ENCODE data around the gene NRSN2. TPM values are rescaled to one million over a fixed set of nuclear protein-coding genes. Genes with fewer than 3 reads are reported as not detected.
"Not testable (repeated sequence)": the region's sequence is repeated elsewhere in the genome, so short reads cannot be mapped to it uniquely, and the experiment has no call there.

The NRSN2 gene
- total RNA-seq, 2 donors from 2014 or later, result 24.7 to 38.4 TPM

DNA sequence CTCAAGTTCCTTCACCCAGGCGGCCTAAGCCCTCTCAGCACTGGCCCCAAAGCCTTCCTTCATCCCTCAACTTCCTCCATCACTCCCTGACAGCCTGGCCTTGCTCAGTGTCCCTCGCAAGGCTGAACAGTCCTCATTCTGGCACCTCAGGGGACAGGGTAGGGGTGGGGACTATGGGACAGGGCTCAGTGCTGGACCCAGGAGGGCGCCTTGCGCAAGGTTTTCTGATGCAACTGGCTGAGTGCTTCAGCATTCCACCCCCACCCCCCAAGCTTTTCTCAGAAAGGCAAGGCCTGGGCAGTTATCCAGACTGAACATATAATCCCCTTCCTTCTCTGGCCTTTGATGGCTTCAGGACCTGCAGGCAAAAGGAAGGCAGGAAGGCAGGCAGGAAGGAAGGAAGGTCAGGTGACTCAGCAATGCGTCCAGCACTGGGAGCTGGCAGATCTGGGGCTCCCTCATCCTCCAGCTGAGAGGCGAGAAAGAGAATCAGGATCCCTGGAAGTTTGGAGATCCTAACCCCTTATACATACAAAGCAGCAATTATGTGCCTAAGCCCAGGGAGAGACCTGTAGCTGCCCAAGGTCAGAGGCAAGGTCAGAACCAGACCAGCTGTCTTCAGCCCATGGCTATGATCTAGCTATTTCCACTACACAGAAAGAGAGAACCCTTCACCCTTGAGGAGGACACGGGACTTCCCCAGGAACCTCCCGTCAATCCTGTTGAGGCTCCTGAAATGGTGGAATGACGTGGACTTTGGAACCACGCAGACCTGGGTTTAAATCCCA lies 25.0 kb downstream of the NRSN2 start:
- Histone ChIP-seq H3K9me3 (ENCODE audit: control insufficient read depth, low read length) (no peaks in the 10 kb centered on the region), H3K9ac (ENCODE audit: extremely low read depth, low read length, poor library complexity, severe bottlenecking) (no peak overlapping the region), H3K27ac (ENCODE audit: low read depth, low read length) (no peak overlapping the region), H3K4me3 (ENCODE audit: low read length) (no peak overlapping the region), H3K4me1 (ENCODE audit: control insufficient read depth, insufficient read depth, low read length) (no peaks in the 10 kb centered on the region), H3K27me3 (ENCODE audit: control insufficient read depth, insufficient read depth, low read length, poor library complexity, severe bottlenecking) (no peaks in the 10 kb centered on the region), H3K36me3 (ENCODE audit: control insufficient read depth, insufficient read depth, low read length) (no peaks in the 10 kb centered on the region)
- TF ChIP-seq, protein P1, sequence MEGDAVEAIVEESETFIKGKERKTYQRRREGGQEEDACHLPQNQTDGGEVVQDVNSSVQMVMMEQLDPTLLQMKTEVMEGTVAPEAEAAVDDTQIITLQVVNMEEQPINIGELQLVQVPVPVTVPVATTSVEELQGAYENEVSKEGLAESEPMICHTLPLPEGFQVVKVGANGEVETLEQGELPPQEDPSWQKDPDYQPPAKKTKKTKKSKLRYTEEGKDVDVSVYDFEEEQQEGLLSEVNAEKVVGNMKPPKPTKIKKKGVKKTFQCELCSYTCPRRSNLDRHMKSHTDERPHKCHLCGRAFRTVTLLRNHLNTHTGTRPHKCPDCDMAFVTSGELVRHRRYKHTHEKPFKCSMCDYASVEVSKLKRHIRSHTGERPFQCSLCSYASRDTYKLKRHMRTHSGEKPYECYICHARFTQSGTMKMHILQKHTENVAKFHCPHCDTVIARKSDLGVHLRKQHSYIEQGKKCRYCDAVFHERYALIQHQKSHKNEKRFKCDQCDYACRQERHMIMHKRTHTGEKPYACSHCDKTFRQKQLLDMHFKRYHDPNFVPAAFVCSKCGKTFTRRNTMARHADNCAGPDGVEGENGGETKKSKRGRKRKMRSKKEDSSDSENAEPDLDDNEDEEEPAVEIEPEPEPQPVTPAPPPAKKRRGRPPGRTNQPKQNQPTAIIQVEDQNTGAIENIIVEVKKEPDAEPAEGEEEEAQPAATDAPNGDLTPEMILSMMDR (conservative IDR thresholded peaks at IDR 0.05), result no peak
- 91 to 95% methylated on average over 5 to 10 of the region's 10 CpGs for whole genome bisulfite sequencing, 2 experiments (ENCODE audit: insufficient coverage in 1 of 2, insufficient read length in 1 of 2)
- DNase-seq, result no peak
- peaks cover 5% of the 10 kb centered on the region for H3K4me1 Mint-ChIP-seq
- no peak overlapping the region for H3K27ac Mint-ChIP-seq
- H3K36me3 Mint-ChIP-seq (ENCODE audit: low read depth), result no peaks in the 10 kb centered on the region
- no peaks in the 10 kb centered on the region for H3K9me3 Mint-ChIP-seq
- no peak overlapping the region for H3K4me3 Mint-ChIP-seq
- H3K27me3 Mint-ChIP-seq (ENCODE audit: insufficient read depth), result peaks cover 25% of the 10 kb centered on the region

DNA sequence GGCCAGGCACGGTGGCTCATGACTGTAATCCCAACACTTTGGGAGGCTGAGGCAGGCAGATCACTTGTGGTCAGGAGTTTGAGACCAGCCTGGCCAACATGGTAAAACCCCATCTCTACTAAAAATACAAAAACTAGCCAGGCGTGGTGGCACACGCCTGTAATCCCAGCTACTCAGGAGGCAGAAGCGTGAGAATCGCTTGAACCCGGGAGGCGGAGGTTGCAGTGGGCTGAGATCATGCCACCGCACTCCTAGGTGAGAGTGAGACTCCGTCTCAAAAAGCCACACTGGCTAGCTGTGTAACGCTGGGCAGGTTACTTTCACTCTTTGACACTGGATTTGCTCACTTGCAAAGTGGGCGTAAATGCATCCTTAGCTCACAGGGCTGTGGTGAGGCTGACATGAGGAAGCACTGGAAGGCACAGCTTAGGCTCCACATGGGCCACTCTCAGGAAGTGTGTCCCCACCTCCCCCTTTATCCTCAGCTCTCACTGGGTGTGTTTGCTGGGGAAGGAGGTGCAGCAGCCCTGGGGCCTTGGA lies 25.7 kb downstream of the NRSN2 start:
- not testable (repeated sequence) for H3K36me3 ChIP-seq (ENCODE audit: control insufficient read depth, insufficient read depth, low read length); H3K4me3 ChIP-seq (ENCODE audit: low read length); H3K27ac Mint-ChIP-seq; H3K9me3 Mint-ChIP-seq; H3K36me3 Mint-ChIP-seq (ENCODE audit: low read depth); H3K27me3 ChIP-seq (ENCODE audit: control insufficient read depth, insufficient read depth, low read length, poor library complexity, severe bottlenecking); DNase-seq; H3K9ac ChIP-seq (ENCODE audit: extremely low read depth, low read length, poor library complexity, severe bottlenecking); H3K9me3 ChIP-seq (ENCODE audit: control insufficient read depth, low read length); H3K4me1 Mint-ChIP-seq; H3K4me3 Mint-ChIP-seq; H3K4me1 ChIP-seq (ENCODE audit: control insufficient read depth, insufficient read depth, low read length); H3K27ac ChIP-seq (ENCODE audit: low read depth, low read length)
- peaks cover 25% of the 10 kb centered on the region for H3K27me3 Mint-ChIP-seq (ENCODE audit: insufficient read depth)
- 93% methylated on average over 11 of the region's 11 CpGs for WGBS, 2 experiments (ENCODE audit: insufficient coverage in 1 of 2, insufficient read length in 1 of 2)

DNA sequence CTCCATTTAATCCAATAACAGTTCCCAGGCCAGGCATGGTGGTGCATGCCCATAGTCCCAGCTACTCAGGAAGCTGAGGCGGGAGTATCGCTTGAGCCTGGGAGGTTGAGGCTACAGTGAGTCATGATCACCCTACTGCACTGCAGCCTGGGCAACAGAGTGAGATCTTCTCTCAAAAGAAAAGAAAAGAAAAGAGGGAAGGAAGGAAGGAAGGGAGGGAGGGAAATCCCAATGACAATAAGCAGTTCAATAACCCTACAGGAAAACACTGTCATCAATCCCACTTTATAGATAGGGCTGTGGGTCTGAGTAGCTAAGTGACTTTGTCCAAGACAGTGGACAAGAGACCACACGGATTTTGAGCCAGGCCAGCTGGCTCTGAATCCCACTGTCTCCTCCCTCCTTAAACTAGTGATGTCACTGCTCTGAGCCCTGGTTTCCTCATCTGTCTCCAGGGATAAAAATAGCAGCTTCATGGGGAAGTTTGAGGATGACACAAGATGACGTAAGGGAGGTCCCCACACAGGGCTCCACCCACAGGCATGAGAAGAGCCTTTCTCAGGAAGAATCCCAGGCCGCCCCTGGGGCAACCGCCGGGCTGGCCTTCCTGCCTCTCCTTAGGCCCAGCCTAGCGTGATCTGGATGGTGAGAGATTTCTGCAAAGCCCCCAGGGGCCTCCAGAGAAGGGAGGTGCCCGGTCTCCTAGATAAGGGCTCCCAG lies 26.4 kb downstream of the NRSN2 start:
- H3K4me1 ChIP-seq (ENCODE audit: control insufficient read depth, insufficient read depth, low read length), result no peaks in the 10 kb centered on the region
- no peaks in the 10 kb centered on the region for H3K9me3 Mint-ChIP-seq
- H3K27ac ChIP-seq (ENCODE audit: low read depth, low read length), result no peak overlapping the region
- no peak overlapping the region for H3K27ac Mint-ChIP-seq
- H3K27me3 ChIP-seq (ENCODE audit: control insufficient read depth, insufficient read depth, low read length, poor library complexity, severe bottlenecking), result no peaks in the 10 kb centered on the region
- H3K4me3 Mint-ChIP-seq, result no peak overlapping the region
- no peaks in the 10 kb centered on the region for H3K36me3 ChIP-seq (ENCODE audit: control insufficient read depth, insufficient read depth, low read length)
- H3K27me3 Mint-ChIP-seq (ENCODE audit: insufficient read depth), result peaks cover 23% of the 10 kb centered on the region
- 84 to 88% methylated on average over 4 to 9 of the region's 9 CpGs for WGBS, 2 experiments (ENCODE audit: insufficient coverage in 1 of 2, insufficient read length in 1 of 2)
- TF ChIP-seq, protein P1 (conservative IDR thresholded peaks at IDR 0.05), result no peak
- H3K9me3 ChIP-seq (ENCODE audit: control insufficient read depth, low read length), result no peaks in the 10 kb centered on the region
- peak; percentile 67 for DNase-seq
- H3K4me3 ChIP-seq (ENCODE audit: low read length), result no peak overlapping the region
- H3K4me1 Mint-ChIP-seq, result peaks cover 5% of the 10 kb centered on the region
- H3K36me3 Mint-ChIP-seq (ENCODE audit: low read depth), result no peaks in the 10 kb centered on the region
- no peak overlapping the region for H3K9ac ChIP-seq (ENCODE audit: extremely low read depth, low read length, poor library complexity, severe bottlenecking)

Data from endodermal cell (in vitro differentiated cells).